ENCODE measurements around the gene MFSD12.

- TF ChIP-seq SNAI2 (CRISPR knock-in tag; IDR thresholded peaks at IDR 0.05) = no peak
- TF ChIP-seq ESRRG (CRISPR knock-in tag; IDR thresholded peaks at IDR 0.05) = no peak
- no peak for TF ChIP-seq RARB (CRISPR knock-in tag; IDR thresholded peaks at IDR 0.05)
- TF ChIP-seq PPARA (CRISPR knock-in tag; IDR thresholded peaks at IDR 0.05; ENCODE audit: borderline replicate concordance) = no peak
- no peak for TF ChIP-seq ZC3H10 (CRISPR knock-in tag; IDR thresholded peaks at IDR 0.05)
- no peak for TF ChIP-seq ZNF70 (CRISPR knock-in tag; IDR thresholded peaks at IDR 0.05)
- no peak for TF ChIP-seq PATZ1 (CRISPR knock-in tag; IDR thresholded peaks at IDR 0.05; ENCODE audit: borderline replicate concordance)
- TF ChIP-seq ARNTL (CRISPR knock-in tag; IDR thresholded peaks at IDR 0.05; ENCODE audit: borderline replicate concordance, low read depth) = no peak
- no peak for TF ChIP-seq ZFP30 (CRISPR knock-in tag; IDR thresholded peaks at IDR 0.05)
- TF ChIP-seq ZFP3 (CRISPR knock-in tag; IDR thresholded peaks at IDR 0.05) = no peak
- no peak for TF ChIP-seq BACH2 (CRISPR knock-in tag; IDR thresholded peaks at IDR 0.05; ENCODE audit: borderline replicate concordance)
Observed at GRCh38 chr19:3599776-3600187, 42.4 kb upstream of the MFSD12 start.

Data from SK-N-SH treated with all-trans-retinoic acid at 6 μM for 48 hours (cell line).